Myocyte (in vitro differentiated cells): ENCODE data around the gene TIMP4. TPM values are rescaled to one million over a fixed set of nuclear protein-coding genes. Genes with fewer than 3 reads are reported as not detected.
A peak's percentile ranks its signal among the peaks of the same experiment; 100 is the strongest.

ENCODE experiments used
- DNase-seq: peaks from one replicate; pipeline ENCODE4 v3.0.0-alpha.2; 2012; ENCODE audit warnings: low read depth
- total RNA-seq: library from RNA; depleted of rRNA; stranded (reverse); fragments of >200 nt; gene quantifications from 2 replicates; pipeline ENCODE4 v1.2.3, GENCODE V29; 2014

Gene TIMP4
- total RNA-seq, 1 donor from 2014 or later, result 0.62 TPM

DNA sequence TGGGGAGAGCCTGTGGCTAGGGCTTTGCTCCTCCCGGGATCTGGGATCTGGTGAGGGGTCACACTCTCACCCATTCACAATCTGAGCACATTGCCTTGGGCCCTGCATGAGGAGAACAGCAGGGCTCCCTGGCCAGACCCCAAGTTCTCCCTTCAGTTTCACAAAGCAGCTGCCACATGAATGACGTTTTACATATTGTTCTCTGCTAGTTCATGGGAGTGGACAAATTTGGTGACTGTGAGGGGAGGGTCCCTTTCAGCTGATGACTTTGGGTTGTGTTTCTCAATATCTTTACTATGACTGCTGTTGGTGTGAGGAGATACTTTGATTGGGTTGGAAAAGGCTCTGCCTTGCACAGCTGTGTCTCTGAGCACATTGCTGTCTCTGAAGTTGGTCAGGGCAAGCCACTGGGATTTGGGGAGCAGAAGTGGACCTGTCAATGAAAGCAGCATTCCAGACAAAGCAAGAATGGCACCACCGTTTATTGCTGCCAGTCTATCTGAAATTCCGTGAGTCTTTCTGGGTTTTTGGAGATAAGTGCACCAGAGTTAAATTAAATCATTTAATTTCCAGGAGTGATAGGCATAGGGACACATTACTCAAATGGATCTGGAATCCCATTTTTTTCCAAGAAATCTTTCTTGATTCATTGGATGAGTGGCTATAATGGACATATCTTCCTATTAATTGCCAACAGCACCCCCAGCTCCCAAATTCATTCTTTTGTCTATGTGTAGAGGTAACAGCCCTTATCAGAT is 10.3 kb downstream of the TIMP4 start:
- peak; percentile 41 for DNase-seq

DNA sequence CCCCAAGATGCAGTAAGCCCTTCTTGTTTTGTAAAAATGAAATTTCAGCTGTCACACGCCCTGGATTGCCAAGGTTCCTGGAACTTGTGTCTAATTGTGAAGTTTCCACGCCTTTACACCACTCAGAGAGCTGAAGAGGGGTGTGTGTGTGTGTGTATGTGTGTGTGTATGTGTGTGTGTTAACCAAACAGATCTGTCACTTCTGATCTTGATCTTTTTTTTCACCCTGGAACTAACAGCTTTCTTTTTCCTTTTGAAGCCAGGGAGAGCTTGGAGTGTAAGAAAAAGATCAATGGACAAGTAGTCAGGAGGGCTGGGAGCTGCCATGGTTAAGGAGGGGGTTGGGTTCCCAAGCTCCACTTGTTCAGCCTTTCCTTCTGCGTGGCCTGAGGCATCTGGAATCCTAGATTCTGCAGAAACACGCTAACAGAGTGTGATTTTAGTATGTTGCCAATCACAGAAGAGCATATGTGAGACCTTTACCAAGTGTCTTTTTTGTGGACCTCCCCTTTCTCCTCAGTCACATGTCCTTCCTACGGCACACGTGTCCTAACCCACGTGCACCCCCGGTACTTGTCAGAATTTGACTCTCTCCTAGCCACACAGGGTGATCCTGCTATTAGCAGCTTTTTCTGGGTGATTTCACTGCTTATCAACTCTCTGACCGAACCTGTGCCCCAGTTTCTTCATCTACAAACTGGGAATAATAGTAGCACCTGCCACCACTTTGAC is 11.5 kb downstream of the TIMP4 start:
- no peak for DNase-seq

DNA sequence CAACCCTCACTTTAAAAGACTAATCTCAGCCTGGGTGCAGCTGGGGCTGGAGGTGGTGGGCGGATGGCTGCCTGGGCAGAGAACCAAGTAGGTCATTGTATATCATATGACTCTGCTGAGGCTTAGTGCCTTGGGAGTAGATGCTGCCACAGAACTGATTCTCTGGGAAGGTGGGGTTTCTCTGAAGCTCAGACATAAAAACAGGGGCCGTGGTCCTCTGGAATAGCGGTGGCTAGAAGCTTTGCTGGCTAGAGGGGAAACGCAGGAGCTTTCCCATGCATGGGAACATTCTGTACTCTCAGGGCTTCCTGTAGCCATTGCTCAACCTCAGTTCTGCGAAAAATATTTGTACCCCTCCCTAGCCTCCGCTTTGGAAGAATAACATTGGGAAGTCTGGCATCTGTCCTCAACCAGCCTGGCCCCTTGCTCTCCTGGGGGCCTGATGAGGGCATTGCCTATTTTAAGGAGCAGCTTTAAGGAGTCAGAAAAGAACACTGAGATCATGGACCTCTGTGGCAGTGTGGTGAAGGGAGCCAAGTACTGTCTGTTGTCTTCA is 14.7 kb downstream of the TIMP4 start:
- DNase-seq, result peak; percentile 95

DNA sequence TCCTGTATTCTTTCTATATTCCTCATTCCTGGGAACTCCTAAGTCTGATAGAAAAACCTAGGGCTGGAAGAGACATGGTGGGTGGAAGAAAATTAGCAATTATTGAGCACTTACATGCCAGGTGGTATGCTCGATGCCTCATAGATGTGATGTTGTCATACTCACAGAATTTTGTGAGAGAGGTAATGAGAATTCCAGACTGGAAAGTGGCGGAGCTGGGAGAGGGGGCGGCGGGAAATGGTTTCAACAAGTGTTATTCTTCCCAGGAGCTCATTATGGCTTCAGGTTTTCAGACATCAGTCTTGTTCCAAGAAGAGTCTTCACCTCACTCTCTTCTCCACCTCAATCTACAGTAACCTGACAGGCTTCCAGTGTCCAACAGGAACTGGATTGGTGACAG is 16.2 kb downstream of the TIMP4 start:
- DNase-seq, result no peak

DNA sequence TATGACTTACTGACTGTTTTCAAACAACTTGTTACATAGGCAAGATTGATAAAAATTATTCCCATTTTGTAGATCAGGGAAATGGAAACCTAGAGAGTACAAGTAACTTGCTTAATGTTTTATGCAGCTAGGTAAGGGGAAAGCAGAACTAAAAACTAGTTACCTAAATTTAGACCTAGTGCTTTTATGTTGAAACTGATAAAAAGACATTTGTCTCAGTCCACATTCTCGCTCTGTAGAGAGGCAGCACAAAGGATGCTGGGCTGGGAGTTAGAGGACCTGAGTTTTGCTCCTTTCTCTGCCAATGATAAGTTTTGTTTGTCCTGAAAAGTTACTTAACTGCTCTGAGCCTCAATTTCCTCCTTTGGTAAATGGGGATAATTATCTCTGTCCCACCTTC is 17.4 kb downstream of the TIMP4 start:
- DNase-seq, result no peak

GRCh38 chr3:12139111-12139511 is 19.6 kb downstream of the TIMP4 start:
- DNase-seq, result peak; percentile 56

DNA sequence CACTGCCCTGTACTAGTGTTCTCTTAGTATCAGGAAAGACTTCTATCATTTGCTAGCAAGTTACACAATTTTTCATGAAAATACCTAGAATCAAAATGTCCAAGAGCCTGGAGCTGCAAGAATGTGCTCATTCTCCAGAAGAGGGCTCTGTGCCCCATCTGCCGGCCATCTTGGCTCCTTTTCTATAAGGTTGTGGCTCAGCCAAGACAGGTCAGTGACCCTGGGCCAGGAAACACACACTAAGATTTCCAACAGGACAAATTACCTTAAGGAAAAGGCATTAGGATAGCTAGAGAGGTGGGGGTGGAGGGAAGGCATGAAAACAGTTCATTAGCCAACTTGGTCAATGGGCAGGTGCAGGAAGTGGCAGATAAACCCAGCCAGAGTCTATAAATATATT is 20.7 kb downstream of the TIMP4 start:
- peak; percentile 30 for DNase-seq

- DNase-seq, result no peak
Measured at GRCh38 chr3:12136371-12136770, 22.3 kb downstream of the TIMP4 start.

DNA sequence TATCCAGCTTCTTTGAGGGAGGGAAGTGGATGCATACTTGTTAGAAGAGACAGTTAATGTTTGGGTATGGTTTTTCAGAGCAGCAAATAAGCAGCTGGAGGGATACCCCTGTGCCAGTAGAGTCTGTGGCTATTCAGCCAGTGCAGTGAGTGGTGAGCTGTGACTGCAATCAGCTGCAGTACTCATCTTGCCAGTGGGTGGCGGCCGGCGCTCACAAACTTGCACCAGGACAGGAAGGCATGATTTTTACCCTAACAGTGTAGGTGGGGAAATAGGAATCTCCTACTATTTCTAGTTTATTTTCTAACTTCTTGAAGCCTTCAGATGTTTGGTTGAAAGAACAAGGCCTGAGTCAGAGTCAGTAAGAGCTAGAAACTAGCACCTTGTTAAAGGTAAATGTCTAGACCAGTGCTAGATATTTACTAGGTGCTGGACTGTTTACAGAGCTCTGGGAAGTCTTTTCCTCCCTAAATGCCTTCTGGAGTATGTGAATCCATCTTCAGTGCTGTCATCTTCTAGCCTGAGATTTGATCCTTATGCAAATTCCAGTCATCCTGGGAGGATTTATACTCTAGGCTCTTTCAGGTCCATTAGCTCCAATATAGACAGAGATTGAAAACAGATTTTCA is 23.6 kb downstream of the TIMP4 start:
- peak; percentile 72 for DNase-seq

DNA sequence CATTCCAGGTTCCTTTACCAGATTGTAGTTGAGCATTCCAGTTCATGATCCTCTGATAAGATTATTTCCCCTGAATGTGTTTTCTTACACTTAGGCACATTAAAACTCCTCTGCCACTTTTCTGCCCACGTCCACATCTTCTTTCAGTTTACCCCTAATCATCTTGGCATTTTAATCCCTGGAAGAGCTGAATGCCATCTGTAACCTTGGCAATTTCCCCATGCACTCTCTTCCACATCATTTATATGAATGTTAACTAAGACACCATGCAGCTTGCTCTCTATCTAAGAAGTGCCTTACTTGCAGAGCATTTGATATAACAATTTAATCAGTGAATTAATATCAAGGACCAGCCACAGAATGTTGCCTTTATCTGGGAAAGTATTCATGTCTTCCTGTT is 25.8 kb downstream of the TIMP4 start:
- DNase-seq, result no peak

GRCh38 chr3:12131351-12132090 is 27.2 kb downstream of the TIMP4 start:
- no peak for DNase-seq

GRCh38 chr3:12127391-12127790 is 31.3 kb downstream of the TIMP4 start:
- DNase-seq, result no peak

GRCh38 chr3:12125772-12126171 is 32.9 kb downstream of the TIMP4 start:
- no peak for DNase-seq

DNA sequence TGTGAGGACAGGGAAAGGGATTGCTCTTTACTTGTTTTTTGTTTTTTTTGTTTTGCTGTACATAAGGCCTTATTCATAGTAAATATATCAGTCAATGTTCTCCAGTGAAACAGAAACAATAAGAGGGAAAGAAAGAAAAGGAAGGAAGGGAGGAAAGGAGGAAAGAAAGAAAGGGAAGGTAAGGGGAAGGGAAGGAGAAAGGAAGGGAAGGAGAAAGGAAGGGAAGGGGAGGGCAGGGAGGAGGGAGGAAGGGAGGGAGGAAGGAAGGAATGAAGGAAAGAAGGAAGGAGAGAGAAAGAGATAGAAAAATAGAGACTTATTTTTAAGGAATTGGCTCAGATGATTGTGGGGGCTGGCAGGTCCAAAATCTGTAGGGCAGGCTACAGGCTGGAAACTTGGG is 37.2 kb downstream of the TIMP4 start:
- no peak for DNase-seq

DNA sequence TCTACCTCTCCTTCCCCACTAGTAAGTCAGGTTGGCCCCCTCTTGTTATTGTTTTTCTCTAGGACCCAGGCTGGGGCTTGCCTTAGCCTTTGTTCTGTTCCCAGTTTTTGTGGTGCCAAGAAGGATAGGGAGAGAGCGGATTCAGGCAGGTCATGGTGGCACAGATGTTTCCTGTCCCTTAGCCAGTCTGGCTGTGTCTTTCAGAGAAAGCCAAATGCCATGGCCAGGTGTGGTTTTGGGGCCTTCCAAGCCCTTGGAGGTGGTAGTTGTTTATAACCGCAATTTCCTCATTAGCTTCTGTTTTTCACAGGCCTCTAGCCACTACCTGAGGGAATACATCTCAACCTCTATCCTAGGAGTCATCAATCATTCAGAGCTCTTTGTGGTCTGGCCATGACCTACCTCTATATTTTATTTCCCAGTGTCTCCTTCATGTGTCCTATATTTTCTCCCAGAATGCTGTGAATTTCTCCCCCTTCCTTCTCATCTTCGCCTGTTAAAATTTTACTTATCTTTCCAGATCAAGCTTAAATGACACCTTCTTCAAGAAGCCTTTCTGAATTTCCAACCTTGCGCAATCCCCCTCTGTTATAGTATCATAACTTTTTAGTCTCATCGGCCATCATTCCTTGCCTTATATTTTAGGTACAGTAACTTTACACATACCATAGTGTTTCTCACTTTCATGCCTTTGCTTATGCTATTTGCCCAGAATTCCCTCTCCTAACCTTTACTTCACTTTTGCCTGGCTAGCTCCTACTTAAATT is 38.2 kb downstream of the TIMP4 start:
- no peak for DNase-seq

DNA sequence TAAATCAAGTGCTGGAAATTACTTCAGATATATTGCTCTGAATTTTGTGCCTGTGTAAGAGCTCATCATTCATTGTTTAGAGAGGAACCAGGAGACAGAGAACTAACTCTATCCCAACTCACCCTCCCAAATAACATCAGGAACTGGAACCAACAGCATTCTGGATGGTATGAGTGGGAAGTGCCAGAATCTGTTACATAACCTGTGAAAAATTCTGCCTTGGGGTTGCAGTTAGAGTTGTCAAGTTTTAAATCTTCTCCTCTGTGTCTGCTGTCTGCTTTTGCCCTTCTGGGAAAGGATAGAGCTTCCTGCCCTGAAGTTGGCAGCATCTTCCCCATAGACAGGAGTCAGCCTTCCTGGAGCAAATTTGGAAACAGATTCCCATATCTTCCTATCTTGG is 41.2 kb downstream of the TIMP4 start:
- no peak for DNase-seq

DNA sequence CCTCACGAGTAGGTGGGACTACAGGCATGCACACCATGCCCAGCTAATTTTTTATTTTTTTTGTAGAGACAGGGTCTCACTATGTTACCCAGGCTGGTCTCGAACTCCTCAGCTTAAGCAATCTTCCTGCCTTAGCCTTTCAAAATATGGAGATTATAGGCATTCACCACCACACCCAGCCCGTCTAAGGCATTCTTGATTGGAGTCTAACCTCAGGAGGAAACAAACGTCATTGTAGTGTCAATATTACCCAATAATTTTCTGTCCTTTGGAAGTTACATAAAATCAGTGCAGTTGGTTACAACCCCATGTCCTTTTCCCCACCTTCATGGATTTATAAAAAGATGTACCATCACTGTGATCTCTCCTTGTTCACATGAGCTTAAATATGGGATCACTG is 41.8 kb downstream of the TIMP4 start:
- no peak for DNase-seq

DNA sequence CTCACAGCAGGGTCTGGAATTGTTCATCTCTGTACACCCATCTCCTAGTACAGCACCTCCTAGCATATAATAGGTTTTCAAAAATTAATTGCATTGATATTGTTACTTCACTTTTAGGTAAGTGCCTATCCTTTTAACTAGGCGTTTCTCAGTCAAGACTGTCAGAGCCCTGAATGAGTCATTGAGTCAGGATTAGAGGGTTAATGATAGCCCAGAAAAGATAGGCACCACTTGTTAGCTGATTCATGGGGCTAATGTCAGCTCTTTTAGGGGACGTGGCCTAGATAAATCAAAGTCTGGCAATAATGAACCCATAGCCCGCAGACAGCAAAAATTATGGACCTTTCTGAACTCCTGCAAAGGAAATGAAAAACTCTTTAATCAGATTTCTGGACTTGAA is 42.9 kb downstream of the TIMP4 start:
- DNase-seq, result no peak

GRCh38 chr3:12115104-12115503 is 43.6 kb downstream of the TIMP4 start:
- DNase-seq, result no peak

GRCh38 chr3:12114251-12114650 is 44.5 kb downstream of the TIMP4 start:
- no peak for DNase-seq
